COLO829 (cell line): Measurements from ENCODE around the gene RAB11FIP4.

Experiments
- DNase-seq: peaks from one replicate; pipeline ENCODE4 v3.0.0; 2012; ENCODE audit warnings: low spot score

Gene RAB11FIP4

DNA sequence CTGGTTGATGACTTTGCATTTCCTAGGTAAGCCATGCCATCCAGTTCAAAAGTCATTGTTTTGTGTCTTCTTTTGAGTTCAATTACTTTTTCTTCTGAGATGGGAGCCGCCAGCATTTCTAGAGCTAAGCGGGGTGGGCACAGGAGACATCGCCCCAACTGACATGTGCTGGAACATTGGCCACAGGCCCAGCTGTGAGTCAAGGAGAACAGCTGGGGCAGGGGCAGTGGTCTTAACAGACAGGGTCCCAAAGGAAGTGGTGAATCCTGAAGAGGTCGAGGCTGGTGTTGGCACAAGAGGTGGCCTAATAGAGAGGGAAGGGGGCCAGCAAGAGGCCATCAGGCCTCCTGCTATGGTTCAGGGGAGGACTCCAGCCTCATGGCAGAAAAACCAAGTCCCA lies 17.1 kb downstream of the RAB11FIP4 start:
- DNase-seq, result no peak

DNA sequence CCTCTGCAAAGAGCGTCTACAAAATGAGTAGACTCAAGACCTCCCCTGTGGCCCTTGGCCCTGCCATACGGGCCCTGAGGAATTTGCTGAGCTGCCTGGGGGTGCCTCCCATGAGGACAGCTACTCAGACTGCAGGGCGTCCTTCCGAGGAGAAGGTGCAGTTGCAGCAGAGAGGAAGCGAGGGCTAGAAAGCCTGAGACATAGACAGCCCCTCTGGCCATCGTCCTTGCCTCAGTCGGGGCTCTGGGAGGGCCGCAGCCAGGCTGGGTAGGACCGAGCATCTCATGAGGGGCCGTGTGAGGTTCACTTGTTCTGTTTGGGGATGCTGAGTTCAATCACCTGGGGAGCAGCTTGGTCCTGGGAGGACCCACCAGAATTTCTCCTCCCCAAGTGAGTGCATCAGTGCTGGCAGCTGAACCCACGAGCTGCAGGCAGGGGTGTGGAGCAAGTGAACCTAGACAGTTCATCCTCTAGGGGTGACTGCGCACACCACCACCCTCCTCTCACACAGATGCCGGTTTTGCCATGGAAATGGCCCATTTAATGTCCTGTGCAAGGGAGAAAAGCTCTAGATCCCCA lies 20.3 kb downstream of the RAB11FIP4 start:
- DNase-seq, result no peak

DNA sequence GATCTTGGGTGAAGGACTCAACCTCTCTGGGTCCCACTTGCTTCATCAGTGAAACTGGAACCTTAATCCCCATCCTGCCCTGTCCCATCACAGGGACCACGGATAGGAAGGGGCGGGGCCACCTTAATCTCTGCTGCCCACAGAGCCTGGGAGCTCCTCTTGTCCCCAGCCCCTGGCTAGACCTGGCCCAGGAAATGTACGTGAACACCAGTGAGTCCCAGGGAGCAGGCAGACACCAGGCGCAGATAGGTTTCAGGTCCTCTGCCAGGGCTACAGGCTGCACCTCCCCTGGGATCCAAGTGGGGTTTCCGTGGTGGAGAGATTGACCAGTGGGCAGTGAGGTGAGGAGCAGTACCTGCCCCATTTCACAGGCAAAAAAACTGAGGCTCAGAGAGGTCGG lies 21.0 kb downstream of the RAB11FIP4 start:
- no peak for DNase-seq

DNA sequence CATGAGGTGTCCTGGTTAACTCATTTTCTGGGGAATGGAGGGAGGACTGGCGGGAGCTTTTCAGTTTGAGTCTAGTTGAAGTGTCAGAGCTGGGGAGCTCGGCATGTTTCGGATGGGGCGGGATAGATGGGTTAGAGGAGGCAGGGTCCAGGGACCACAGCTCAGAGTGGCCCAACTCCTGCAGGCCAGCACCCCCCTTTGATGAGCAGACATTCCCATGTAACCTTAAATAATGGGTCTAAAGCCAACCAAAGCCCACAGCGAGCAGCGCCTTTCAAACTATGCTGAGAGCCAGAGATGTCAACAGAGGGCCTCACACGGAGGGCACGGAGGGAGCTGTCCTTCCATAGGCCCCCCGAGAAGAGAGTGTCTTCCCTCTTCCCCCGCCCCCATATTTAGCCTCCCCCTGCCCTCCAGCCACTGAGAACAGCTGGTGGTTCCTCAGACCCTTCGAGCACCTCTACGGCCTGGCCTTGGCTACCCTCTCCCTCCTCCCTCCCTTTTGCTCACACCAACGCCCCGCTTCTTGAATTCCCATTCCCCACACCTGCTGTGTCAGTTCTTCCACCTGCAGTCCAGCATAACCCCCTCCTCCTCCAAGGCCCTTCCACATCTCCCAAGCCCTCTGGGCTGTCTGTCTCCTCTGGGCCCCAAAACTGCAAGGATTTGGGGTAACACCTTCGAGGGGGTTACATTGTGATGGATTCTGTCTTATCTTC lies 21.8 kb downstream of the RAB11FIP4 start:
- DNase-seq, result no peak

DNA sequence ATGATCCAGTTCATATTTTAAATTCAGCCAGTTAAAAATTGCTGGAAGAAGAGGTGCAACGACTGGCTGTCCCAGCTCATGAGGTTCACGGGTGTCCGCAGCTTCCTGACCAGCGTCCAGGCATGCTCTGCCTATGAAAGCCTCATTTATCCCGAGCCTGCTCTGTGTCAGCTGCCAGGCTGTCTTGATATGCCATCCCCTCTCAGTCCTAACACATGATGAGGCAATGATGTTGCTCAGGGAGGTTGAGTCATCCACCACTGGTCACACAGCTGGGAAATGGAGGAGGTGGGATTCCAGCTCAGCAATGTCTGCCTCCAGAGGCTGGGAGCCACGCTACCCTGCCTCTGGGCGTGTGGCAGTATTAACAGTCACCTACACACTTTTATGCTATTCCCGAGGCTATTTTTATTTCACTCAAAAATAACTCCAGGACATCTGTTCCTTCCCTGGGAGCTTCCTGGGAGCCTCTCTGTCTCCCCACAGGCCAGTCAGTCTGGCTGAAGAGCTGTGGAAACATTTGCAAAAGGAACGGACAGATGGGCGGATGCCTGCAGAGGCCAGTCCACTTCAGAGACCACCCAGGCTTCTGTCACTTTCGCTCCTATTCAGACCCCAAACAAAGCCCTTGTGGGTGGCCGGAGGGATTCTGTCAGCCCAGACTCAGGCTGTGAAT lies 22.5 kb downstream of the RAB11FIP4 start:
- DNase-seq, result peak; percentile 75

DNA sequence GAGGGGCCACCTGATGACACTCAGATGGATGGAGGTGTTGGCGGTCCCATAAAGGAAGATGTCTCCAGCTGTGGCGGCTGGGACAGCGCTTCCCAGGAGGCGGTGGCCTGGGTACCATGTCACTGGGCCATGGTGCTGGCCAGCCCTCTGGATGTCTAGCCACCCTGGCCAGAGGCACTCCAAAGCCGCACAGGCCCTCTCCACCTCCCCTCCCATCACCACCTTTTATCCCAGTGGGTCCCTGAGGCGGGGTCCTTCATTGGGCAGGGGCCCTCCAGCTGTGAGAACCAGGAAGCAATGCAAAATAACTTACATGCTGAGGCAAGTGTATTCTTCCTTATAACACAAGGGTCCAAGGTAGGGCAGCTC lies 23.1 kb downstream of the RAB11FIP4 start:
- DNase-seq, result no peak

DNA sequence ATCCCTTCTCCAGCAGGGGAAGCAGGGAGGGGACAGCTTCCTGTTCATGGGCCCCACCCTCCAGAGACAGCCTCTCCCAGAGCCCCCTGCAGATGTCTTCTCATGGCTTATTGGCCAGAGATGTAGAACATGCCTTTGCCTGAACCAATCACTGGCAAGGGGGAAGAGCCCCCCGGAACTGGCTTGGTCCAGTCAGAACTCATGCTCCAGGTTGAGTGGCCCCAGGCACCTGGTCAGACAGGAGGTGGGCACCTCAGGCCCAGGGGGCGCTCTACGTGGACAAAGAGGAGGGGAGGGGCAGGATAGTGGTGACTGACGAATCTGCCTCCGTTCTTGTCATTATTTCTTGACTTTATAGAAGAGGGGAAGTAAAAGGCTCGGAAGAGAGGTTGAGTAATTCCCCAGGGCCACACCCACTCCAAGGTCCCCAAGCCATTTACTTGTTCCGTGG lies 23.6 kb downstream of the RAB11FIP4 start:
- DNase-seq, result no peak

DNA sequence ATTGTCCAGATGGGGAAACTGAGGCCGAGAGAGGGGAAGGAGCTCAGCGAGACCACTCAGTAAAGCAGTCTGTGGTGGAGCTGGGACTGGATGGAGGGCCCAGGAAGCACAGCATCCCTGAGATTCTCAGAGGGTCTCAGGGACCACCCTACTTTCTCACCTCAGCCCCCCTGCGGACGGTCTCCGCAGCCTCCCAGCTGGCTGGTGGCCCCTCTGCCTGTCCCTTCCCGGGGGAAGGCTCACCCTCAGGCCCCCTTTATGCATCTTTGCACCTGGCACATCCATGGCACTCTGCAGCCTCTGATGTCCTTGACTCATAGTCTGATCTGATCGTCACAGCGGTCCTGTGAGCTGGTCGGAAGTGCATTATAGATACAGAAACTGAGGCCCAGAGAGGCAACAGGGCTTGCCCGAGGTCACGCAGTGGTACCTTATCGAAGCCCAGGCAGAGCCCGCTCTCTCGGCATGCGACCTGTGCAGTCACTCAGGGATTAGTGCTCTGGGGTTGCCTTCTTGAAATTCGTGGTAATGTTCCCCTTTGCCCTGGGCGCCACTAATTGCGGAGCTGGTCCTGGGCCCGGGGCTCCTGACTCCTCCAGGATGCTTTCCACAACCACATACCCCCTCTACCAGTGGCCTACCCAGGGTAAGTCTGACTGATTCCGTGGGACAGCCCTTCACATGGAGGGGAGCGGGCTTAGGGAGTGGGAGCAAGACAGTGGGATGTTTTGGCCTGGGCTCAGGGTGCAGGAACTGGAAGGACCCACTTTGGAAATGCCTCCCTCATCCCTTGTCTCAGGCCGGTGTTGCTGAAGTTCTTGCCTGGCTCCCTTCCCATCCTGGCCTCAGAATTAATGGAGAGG lies 24.4 kb downstream of the RAB11FIP4 start:
- DNase-seq, result no peak

DNA sequence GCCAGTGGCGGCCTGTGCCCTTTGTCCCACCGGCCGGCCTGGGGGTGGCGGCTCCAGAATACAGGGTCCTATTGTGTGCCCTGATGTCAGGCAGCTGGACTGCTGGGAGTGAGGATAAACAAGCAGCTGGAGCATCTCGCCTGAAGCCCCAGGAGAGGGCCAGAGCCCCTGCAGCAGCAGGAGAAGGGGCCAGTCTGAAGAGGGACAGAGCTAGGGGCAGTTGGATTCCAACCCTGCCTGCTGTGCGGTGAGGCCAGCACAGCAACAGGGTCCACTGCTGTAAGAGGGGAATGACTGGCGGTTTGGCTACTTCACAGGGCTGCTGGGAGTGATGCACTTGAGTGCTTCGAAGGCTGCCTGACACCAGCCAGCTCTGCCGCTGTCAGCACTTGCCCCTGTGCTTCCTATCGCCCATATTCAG lies 25.0 kb downstream of the RAB11FIP4 start:
- peak; percentile 67 for DNase-seq

DNA sequence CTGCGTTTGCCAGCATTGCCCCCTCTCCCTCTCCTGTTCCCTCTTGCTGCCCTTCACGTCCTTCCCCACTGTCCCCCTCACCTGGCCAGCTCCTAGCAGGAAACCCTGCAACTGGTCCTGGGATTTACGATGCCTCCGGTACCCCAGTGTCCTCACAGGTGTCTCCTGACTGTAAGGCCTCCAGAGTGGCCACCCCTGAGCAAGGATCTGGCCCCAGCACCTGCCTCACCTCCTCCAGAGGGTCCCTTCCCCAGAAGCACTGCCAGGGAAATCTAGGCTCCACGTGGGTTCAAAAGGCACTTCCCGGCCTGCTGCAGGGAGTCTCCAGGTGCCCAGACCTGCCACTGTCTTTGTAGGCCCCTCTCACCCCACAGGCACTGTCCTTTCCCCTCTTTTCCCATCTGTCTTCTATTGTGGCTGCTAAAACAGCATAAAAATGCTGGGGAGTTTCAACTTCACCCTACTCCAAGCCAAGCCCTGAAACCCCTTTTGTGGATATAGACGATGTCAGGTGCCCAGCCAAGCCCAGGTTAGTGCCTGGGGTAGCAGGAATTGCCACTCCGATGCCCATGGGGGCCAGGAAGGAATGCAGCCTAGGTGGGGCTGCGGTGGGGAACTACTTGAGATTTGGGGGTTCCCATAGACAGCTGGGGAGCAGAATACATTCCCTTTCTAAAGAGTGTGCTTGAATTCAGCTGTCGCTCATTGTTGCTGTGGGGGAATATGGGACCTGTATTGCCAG lies 25.7 kb downstream of the RAB11FIP4 start:
- no peak for DNase-seq

DNA sequence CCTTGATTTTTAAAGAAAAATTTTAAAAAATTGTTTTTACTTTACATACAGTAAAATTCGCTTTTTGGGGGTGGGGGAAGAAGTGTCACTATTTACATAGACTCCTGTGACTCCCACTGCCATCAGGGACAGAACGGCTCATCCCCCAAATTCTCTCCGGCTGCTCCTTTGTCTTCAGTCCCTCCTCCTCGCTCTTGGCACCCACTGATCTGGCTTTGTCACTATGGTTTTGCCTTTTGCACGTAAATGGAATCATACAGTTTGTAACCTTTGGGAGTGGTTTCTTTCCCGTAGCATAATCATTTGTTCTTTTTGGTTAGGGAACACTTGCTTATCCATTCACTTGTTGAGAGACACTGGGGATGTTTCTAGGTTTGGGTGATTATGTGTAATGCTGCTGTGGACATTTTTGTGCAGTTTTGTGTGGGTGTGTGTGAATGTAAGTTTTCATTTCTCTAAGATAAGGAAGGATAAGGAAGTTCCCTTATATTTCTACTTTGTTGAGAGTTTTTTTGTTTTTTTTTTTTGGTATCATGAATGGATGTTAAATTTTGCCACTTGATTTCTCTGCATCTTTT lies 27.4 kb downstream of the RAB11FIP4 start:
- no peak for DNase-seq

DNA sequence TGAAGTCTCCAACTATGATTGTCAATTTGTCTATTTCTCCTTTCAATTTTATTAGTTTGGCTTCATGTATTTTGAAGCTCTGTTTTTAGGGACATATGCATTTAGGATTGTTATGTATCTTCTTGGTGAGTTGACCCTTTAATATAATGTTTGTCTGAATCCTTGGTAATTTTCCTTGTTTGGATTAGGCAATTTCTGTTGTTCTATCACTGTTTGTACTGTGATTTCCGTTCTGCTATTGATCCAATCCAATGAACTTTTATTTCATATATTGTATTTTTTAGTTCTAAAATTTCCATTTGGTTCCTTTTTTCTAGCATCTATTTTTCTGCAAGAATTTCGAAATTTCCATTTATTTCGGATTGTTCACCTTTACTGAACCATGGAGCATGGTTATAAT lies 31.0 kb downstream of the RAB11FIP4 start:
- no peak for DNase-seq

DNA sequence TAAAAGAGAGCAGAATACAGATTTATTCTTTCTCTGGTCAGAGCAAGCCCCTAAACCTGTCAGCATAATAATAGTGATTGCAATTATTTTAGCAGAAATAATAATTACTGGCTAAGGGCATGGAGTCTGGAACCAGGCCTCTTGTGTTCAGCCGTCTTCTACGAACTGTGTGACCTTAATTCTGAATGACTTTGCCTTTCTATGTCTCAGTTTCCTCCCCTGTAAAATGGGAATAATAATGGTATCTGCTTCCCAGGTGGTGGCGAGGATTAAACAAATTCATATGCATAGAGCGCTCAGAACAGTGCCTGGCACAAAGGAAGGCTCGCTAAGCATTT lies 33.4 kb downstream of the RAB11FIP4 start:
- no peak for DNase-seq

DNA sequence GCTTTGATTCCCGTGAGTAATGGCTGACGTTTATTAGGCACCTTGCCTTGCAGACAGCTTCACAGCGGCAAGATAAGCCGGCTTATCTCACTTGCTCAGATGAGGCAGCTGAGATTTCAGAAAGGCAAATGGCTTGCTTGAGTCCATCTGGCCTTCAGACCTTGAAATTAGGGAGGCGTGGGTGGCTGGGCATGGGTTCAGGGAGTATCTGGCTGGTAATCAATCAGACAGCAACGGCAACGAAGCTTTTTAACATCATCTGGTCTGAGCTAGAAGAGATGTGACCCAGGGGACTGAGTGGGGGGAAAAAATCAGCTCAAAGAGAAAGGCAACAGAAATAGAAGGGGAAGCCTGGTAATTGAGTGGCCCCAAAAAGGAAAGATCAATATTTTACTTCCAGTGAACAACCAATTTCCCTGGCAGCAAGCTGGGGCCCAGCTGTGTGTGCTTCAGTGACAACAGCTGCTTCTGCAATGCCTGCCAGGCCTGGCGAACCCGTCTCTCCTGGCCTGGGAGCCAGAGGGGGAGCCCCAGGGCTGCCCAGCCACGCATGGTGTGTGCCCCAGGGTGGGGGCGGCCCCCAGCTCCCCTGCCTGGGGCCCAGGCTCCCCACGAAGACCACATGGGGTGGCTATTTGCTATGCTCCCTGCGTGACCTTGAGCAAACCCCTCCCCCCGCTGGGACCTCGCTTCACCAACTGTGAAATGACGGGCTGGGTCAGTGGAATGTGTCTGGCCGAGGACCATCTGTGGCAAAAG lies 34.0 kb downstream of the RAB11FIP4 start:
- DNase-seq, result no peak

DNA sequence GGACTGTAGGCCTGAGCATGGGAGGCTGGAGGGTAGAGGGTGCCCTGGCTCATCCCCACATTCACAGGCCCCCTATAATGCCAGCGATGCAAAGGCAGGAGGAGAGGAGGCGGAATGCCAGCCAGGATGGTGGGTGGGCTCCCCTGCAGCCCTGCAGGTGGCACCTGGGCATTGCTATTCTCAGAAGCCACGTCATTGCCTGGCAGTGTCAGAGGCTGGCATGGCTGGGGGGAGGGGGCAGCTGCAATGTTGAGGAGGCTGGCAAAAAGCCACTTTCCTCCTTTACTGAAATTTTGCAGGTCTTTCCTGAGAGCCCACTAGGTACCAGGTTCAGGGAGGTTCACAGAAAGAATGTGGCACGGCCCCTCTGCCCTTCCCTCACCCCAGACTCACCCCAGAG lies 36.2 kb downstream of the RAB11FIP4 start:
- no peak for DNase-seq

DNA sequence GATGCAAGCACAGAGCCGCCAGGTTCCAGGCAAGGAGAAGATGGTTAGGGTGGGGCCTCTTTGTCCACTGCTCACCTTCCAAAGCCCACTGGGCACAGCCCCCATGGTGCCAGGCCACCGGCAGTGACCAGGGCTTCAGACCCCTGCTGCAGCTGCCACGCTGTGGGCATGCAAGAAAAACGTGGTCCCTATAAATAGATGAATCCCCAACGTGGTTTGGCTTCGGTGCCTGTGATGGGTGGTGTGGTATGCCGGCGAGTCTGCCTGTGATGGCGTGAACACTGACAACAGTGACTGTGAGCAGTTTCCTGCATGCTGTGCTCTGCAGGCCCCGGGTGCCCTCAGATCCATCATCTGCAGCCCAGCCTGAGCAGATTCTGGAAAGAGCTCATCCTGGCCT lies 36.6 kb downstream of the RAB11FIP4 start:
- DNase-seq, result no peak

DNA sequence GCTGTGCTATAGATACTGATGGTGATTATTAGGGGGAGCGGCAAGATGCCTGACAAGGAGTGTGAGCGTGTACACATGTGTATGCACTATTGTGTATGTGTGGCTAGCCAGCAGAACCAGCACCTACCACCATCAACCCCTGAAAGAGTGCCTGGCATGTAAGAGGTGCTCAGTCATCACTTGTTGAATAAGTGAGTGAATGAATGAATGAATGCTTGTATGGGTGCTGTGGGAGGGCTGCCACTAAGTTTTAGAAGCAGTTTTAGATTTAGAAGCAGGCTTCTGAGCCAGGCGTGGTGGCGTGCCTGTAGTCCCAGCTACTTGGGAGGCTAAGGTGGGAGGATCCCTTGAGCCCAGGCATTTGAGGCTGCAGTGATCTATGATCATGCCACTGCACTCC lies 37.0 kb downstream of the RAB11FIP4 start:
- DNase-seq, result no peak

DNA sequence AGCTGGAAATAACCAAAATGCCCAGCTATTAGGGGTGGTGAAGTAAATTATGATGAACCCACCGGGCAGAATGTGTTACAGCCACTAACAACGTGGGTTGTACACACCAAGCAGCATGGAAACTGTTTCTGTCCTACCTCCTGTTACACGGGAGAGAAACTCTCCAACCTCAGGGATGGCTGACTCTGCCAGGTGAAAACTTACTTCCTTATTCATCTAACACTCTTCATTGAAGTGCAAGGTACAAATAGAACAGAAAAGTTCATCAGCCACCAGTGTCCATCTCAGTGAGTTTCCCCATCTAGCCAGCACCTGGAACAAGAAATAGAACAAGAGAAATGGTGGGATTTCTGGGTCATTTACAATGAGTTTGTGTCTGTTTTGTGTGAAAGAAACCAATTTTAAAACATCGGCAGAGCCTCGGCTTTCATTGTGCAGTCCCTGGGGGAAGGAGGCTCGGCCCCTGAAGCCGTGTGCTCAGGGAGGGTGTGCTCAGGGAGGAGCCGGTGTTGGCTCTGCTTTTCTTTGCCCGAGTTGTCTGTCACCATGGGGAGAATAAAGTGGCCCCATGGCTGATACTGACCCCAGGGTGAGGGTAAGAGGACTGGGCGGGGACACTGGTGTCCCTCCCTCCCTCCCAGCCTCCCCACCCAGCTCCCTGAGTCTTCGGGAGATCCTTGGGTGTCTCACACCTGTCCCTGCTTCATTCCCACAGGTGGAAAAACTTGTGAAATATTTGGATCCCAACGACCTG lies 39.8 kb downstream of the RAB11FIP4 start:
- DNase-seq, result no peak

DNA sequence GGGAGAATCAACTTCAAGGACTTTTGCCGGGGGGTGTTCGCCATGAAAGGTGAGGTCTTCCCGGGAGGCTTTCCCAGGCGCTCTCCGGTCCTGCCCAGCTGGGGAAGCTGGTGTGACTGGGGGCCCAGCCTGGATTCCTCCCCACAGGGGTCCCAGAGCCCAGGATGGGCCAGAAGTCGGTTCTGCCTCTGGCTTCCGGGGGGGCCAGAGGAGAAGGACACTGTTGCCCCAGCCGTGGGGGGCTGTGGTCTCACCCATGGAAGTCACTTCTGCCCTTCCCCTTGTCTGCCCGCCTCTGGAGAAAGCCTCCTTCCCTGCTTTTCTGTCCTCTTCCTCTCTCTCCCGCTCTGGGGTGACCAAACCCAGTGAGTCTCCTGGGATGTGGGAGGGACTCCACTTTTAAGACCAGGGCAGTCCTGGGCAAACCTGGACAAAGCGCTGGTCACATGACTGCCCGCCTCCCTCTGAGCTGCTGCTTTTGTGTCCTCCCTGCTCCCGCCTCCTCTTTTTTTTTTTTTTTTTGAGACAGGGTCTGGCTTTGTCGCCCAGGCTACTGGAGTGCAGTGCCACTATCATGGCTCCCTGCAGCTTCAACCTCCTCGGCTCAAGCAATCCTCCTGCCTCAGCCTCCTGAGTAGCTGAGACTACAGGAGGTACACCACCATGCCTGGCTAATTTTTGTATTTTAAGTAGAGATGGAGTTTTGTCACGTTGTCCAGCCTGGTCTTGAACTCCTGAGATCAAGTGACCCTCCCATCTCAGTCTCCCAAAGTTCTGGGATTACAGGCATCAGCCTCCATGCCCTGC lies 40.6 kb downstream of the RAB11FIP4 start:
- no peak for DNase-seq
